Mesendoderm (in vitro differentiated cells): Measurements from ENCODE around the gene METTL24.

Source experiments
- DNase-seq: peaks from one replicate; pipeline ENCODE4 v3.0.0; 2013
- H2AK5ac ChIP-seq: 2 replicates; pipeline ENCODE4 v1.6.1; 2013; ENCODE audit warnings: low read length, inconsistent platforms
- H2BK120ac ChIP-seq: 2 replicates; pipeline ENCODE4 v1.6.1; 2013; ENCODE audit warnings: low read depth, mild to moderate bottlenecking, low read length, moderate library complexity, mixed read lengths
- H2BK15ac ChIP-seq: replicated peaks from 2 replicates; pipeline ENCODE4 v1.6.1; 2013; ENCODE audit warnings: low read depth, mild to moderate bottlenecking, moderate library complexity
- H2BK5ac ChIP-seq: 2 replicates; pipeline ENCODE4 v1.6.1; 2013; ENCODE audit warnings: low read length, inconsistent platforms
- H3K18ac ChIP-seq: 2 replicates; pipeline ENCODE4 v1.6.1; 2013; ENCODE audit warnings: mild to moderate bottlenecking, low read length, mixed read lengths
- H3K23ac ChIP-seq: one replicate; pipeline ENCODE4 v1.6.1; 2013; ENCODE audit warnings: low read length
- H3K27ac ChIP-seq: 2 replicates; pipeline ENCODE4 v1.5.1; 2013; ENCODE audit warnings: low read depth, mild to moderate bottlenecking, inconsistent platforms, low read length, moderate library complexity
- H3K27me3 ChIP-seq: 2 replicates; pipeline ENCODE4 v1.6.1; 2013; ENCODE audit warnings: low read length, control low read depth, mild to moderate bottlenecking, inconsistent platforms; ENCODE audit not compliant: insufficient read depth, poor library complexity
- H3K36me3 ChIP-seq: 2 replicates; pipeline ENCODE4 v1.6.1; 2013; ENCODE audit warnings: low read length, inconsistent platforms; ENCODE audit not compliant: control insufficient read depth, insufficient read depth
- H3K4ac ChIP-seq: one replicate; pipeline ENCODE4 v1.6.1; 2013; ENCODE audit warnings: low read depth, mild to moderate bottlenecking, low read length, moderate library complexity
- H3K4me1 ChIP-seq: 2 replicates; pipeline ENCODE4 v1.6.1; 2013; ENCODE audit warnings: low read depth, low read length, inconsistent platforms; ENCODE audit not compliant: control insufficient read depth
- H3K4me2 ChIP-seq: 2 replicates; pipeline ENCODE4 v1.6.1; 2013; ENCODE audit warnings: low read length
- H3K4me3 ChIP-seq: 2 replicates; pipeline ENCODE4 v1.5.1; 2013; ENCODE audit warnings: mild to moderate bottlenecking, low read length
- H3K56ac ChIP-seq: one replicate; pipeline ENCODE4 v1.6.1; 2013; ENCODE audit warnings: low read length
- H3K79me1 ChIP-seq: 2 replicates; pipeline ENCODE4 v1.6.1; 2013; ENCODE audit warnings: low read length, inconsistent platforms
- H3K79me2 ChIP-seq: 2 replicates; pipeline ENCODE4 v1.6.1; 2013; ENCODE audit warnings: mild to moderate bottlenecking, low read length; ENCODE audit not compliant: control insufficient read depth, insufficient read depth
- H3K9ac ChIP-seq: 2 replicates; pipeline ENCODE4 v1.6.1; 2013; ENCODE audit warnings: low read length, inconsistent platforms
- H4K5ac ChIP-seq: one replicate; pipeline ENCODE4 v1.6.1; 2013; ENCODE audit warnings: low read length
- H4K8ac ChIP-seq: one replicate; pipeline ENCODE4 v1.6.1; 2013; ENCODE audit warnings: low read depth, mild to moderate bottlenecking, control low read depth, low read length, moderate library complexity
- WGBS: extraction: QIAGEN DNeasy Blood & Tissue Kit; methylation state at CpG from one replicate; pipeline ENCODE4 v1.1.7; 2013; ENCODE audit warnings: low lambda C conversion rate, missing lambda C conversion rate; ENCODE audit not compliant: insufficient coverage; ENCODE audit errors: extremely low coverage; 5-methylcytosine and 5-hydroxymethylcytosine counted together

Gene METTL24

DNA sequence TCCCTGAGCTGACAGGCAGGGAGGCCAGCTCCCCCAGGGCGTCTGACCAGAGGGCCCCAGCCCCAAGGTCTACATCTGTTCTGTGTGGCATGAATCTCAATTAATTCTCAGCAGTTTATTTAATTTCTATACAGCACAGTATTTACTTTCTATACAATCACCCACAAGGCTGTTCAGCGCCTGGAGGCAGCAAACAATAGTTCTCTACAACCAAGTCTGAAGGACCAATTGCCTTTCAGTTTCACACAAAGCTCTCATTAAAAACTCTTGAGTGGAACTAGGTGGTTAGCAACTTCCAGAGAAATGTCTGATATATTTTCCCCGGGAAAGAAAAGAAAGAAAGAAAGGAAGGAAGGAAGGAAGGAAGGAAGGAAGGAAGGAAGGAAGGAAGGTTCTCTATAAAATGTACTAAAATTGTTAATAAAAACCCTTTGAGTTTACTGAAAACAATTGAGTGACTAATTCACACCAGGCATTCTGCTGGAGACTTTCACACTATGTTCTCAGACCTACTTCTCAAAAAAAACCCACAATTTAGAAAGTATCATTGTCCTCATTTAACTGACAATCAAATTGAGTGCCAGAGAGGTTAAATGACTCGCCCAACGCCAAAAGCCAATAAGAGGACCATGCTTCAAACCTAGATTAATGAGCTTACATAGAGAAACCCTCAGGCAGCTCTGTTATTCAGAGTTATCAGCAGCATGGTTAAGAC lies 62.5 kb downstream of the METTL24 start:
- H3K4me3 ChIP-seq = no peak overlapping the region
- H2BK15ac ChIP-seq = no peak overlapping the region
- no peak overlapping the region for H3K4ac ChIP-seq
- no CpG with 5 or more reads among the region's 5 CpGs for WGBS
- H3K9ac ChIP-seq = no peak overlapping the region
- H4K5ac ChIP-seq = no peak overlapping the region
- H2BK120ac ChIP-seq = no peak overlapping the region
- H3K56ac ChIP-seq = no peak overlapping the region
- no peaks in the 10 kb centered on the region for H3K79me2 ChIP-seq
- no peaks in the 10 kb centered on the region for H3K36me3 ChIP-seq
- no peak overlapping the region for H4K8ac ChIP-seq
- H3K79me1 ChIP-seq = no peaks in the 10 kb centered on the region
- no peak overlapping the region for H3K23ac ChIP-seq
- no peak overlapping the region for H3K18ac ChIP-seq
- no peak overlapping the region for H3K27ac ChIP-seq
- H3K4me1 ChIP-seq = no peaks in the 10 kb centered on the region
- H3K27me3 ChIP-seq = no peaks in the 10 kb centered on the region
- no peak for DNase-seq
- H2AK5ac ChIP-seq = no peak overlapping the region
- H3K4me2 ChIP-seq = no peak overlapping the region
- H2BK5ac ChIP-seq = no peak overlapping the region

DNA sequence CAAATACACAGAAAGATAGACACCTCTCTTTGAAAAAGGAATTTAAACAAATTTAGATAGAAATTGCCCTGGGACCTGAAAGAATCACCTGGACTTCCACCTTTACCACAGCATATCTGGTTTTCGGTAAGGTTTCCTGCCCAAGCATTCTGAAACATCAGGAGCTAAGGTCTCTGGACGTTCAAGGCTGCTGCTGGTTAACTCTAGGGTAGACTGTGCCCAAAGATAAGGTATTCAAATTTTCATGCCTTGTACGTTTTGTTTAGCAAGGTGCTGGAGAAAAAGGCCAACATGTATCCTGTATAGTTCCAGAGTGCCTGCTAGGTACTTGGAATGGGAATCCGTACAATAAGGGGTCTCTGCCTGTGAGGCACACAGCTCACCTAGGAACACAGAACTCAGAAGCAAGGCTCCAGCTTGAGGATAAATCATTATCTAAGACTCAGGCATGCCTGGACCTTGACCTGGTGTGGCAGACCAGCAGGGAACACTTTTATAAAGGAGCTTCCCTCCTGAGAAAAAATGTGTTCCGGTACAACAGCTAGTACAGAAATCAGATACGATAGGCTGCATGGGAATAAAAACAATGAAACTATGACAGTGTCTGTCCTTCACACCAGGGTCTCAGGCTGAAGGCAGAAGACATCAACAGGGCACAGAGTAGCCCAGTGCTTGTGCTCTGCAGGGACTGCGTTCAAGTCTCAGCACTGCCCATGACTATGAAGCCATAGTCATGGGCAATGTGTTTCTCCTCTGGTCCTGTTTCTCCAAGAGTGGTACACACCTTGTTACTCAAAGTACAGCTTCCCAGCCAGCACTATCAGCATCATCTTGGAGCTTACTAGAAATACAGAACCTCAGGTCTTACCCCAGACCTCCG lies 70.4 kb downstream of the METTL24 start:
- no peak overlapping the region for H4K5ac ChIP-seq
- H3K27me3 ChIP-seq = no peaks in the 10 kb centered on the region
- no peak overlapping the region for H2BK5ac ChIP-seq
- H3K36me3 ChIP-seq = no peaks in the 10 kb centered on the region
- no peak overlapping the region for H3K18ac ChIP-seq
- DNase-seq = no peak
- H3K4me3 ChIP-seq = no peak overlapping the region
- no peaks in the 10 kb centered on the region for H3K79me2 ChIP-seq
- no peak overlapping the region for H3K4ac ChIP-seq
- peaks cover 1% of the 10 kb centered on the region for H3K4me1 ChIP-seq
- WGBS = no CpG with 5 or more reads among the region's 8 CpGs
- H3K79me1 ChIP-seq = no peaks in the 10 kb centered on the region
- H2BK15ac ChIP-seq = no peak overlapping the region
- no peak overlapping the region for H3K4me2 ChIP-seq
- H3K56ac ChIP-seq = no peak overlapping the region
- no peak overlapping the region for H2AK5ac ChIP-seq
- no peak overlapping the region for H3K9ac ChIP-seq
- no peak overlapping the region for H4K8ac ChIP-seq
- H3K27ac ChIP-seq = no peak overlapping the region
- no peak overlapping the region for H3K23ac ChIP-seq
- H2BK120ac ChIP-seq = no peak overlapping the region

DNA sequence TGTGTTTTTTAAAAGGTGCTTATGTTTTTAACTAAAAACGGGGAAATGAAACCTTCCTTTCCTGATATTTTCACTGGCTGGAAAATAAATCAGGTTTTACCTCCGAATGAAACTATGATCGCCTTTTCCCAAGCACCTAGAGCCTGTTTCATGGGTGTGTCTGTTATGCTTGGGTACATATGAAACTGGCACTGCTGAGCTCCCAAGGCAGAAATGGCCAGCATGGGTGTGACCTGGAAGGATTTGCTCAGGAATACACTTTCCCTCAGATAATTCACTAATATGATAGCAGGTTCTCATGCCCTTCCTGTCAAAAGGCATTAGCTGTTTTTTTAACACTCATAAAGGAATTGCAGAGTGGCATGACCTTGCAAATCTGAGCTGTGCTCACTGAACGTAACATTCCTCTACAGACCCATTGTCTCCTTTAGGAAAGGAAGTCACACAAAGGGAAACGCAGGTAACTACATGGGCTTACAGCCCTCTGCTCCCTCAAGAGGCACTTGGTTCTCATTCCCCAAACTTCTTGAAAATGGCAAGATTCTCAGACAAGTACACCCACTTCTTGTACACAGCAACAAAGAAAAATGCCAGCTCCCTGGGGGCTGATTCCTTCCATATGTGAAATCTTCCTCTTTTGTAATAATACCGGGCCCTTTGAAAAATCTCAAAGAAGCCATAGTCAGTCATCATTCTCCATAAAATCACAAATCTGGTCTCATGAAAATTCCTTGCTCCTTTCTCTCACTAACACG lies 72.7 kb downstream of the METTL24 start:
- peak; percentile 64 for DNase-seq
- no peaks in the 10 kb centered on the region for H3K79me1 ChIP-seq
- H3K56ac ChIP-seq = no peak overlapping the region
- no peak overlapping the region for H3K9ac ChIP-seq
- no peak overlapping the region for H4K5ac ChIP-seq
- H3K4me2 ChIP-seq = no peak overlapping the region
- no peak overlapping the region for H2AK5ac ChIP-seq
- H3K4me1 ChIP-seq = peaks cover 1% of the 10 kb centered on the region
- H2BK5ac ChIP-seq = no peak overlapping the region
- no peak overlapping the region for H2BK120ac ChIP-seq
- no peaks in the 10 kb centered on the region for H3K27me3 ChIP-seq
- H2BK15ac ChIP-seq = no peak overlapping the region
- H3K18ac ChIP-seq = peak overlapping the region; percentile 60
- H3K36me3 ChIP-seq = no peaks in the 10 kb centered on the region
- no peak overlapping the region for H3K23ac ChIP-seq
- no peak overlapping the region for H3K4ac ChIP-seq
- no peak overlapping the region for H4K8ac ChIP-seq
- H3K79me2 ChIP-seq = no peaks in the 10 kb centered on the region
- WGBS = no CpG with 5 or more reads among the region's 7 CpGs
- no peak overlapping the region for H3K4me3 ChIP-seq
- no peak overlapping the region for H3K27ac ChIP-seq

DNA sequence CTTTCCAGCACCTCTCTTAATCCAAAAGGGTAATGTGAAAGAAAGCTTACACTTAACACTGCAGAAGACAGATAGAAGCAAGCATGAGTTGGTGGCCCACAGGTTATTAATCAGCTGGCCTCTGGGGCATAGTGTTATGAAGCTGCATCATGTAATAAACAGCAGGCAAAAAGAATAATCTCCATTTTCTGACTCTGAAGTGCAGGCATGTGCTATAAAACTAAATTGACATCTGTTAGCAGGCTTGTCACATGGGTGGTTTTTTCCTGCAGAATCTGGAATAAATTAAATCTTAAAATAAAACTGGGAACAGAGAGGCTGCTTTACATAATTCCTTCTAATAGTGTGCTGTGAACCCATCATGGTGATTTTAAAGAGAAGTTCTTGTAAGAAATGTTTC lies 73.3 kb downstream of the METTL24 start:
- H3K27ac ChIP-seq = no peak overlapping the region

DNA sequence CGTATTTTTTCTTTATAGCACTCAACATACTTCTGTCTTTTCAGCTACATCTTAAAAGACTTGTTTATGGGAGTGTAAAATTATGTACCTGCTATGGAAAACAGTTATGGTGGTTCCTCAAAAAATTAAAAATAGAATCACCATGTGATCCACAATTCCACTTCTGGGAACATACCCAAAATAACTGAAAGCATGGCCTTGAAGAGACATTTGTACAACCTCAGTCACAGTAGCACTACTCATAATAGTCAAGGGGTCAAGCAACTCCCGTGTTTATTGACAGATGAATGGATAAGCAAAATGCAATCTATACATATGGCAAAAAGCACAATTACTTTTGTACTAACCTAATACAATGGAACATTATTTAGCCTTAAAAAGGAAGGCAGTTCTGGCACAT lies 74.5 kb downstream of the METTL24 start:
- Histone ChIP-seq H3K4ac (no peak overlapping the region), H3K9ac (no peak overlapping the region), H3K36me3 (no peaks in the 10 kb centered on the region), H3K18ac (no peak overlapping the region), H2AK5ac (no peak overlapping the region), H3K27me3 (no peaks in the 10 kb centered on the region), H4K5ac (no peak overlapping the region), H3K56ac (no peak overlapping the region), H2BK120ac (no peak overlapping the region), H3K4me3 (no peak overlapping the region), H3K79me1 (no peaks in the 10 kb centered on the region), H2BK15ac (no peak overlapping the region), H4K8ac (no peak overlapping the region), H2BK5ac (no peak overlapping the region), H3K23ac (no peak overlapping the region), H3K79me2 (no peaks in the 10 kb centered on the region), H3K4me1 (peaks cover 1% of the 10 kb centered on the region), H3K27ac (no peak overlapping the region), H3K4me2 (no peak overlapping the region)
- WGBS = no CpG with 5 or more reads among the region's 2 CpGs
- no peak for DNase-seq

More for the DNA sequence above, 73.3 kb downstream of the METTL24 start:
- H3K4me1 ChIP-seq = peaks cover 1% of the 10 kb centered on the region
- no peak overlapping the region for H4K5ac ChIP-seq
- no peak overlapping the region for H2BK5ac ChIP-seq
- no peak overlapping the region for H2BK15ac ChIP-seq
- no peak overlapping the region for H2BK120ac ChIP-seq
- no peak overlapping the region for H3K23ac ChIP-seq
- no peaks in the 10 kb centered on the region for H3K79me1 ChIP-seq
- no peak overlapping the region for H3K4me2 ChIP-seq
- H3K27me3 ChIP-seq = no peaks in the 10 kb centered on the region
- no peak for DNase-seq
- no peak overlapping the region for H3K56ac ChIP-seq
- no peak overlapping the region for H3K18ac ChIP-seq
- H3K79me2 ChIP-seq = no peaks in the 10 kb centered on the region
- H3K36me3 ChIP-seq = no peaks in the 10 kb centered on the region
- no peak overlapping the region for H3K4me3 ChIP-seq
- H3K9ac ChIP-seq = no peak overlapping the region
- no peak overlapping the region for H2AK5ac ChIP-seq
- no peak overlapping the region for H3K4ac ChIP-seq
- H4K8ac ChIP-seq = no peak overlapping the region
